PC-9 (cell line): ENCODE measurements around the gene CACNG8. TPM values are rescaled to one million over a fixed set of nuclear protein-coding genes. Genes with fewer than 3 reads are reported as not detected.

Source experiments
- BruUV-seq: library from RNA; stranded (reverse); fragments of 400-500 nt; replicated peaks from 2 replicates; lab custom pipeline; 2021; lab: Mats Ljungman, UMichigan
- CTCF ChIA-PET: fragments of 300-600 bp; sonication (Branson Sonifier 250); formaldehyde crosslinking; loops from one replicate; lab custom pipeline; 2022; ENCODE audit warnings: antibody characterized with exemption; lab: Charles Lee
- POLR2A ChIA-PET: fragments of 300-600 bp; sonication (Branson Sonifier 250); formaldehyde crosslinking; loops from one replicate; lab custom pipeline; 2022; ENCODE audit warnings: antibody characterized with exemption; ENCODE audit not compliant: unreplicated experiment; lab: Charles Lee
- DNase-seq, 2 experiments: peaks; one replicate each; pipeline versions ENCODE4 v3.0.0 to v3.0.0-alpha.2; 2015 to 2022; ENCODE audit warnings: mixed read lengths in 1 of 2
- H2AFZ ChIP-seq: fragments of 200-600 bp; sonication (generic); 2 replicates; pipeline ENCODE4 v1.8.1; 2017; ENCODE audit warnings: antibody characterized with exemption
- H3F3A ChIP-seq: fragments of 200-600 bp; sonication (generic); 2 replicates; pipeline ENCODE4 v1.8.1; 2017; ENCODE audit warnings: antibody characterized with exemption, mild to moderate bottlenecking, low read depth; ENCODE audit not compliant: insufficient read depth
- H3K27ac ChIP-seq: fragments of 200-600 bp; sonication (generic); 2 replicates; pipeline ENCODE4 v1.6.1; 2016; ENCODE audit warnings: mixed run types
- H3K27me3 ChIP-seq: fragments of 200-600 bp; sonication (generic); 2 replicates; pipeline ENCODE4 v1.6.1; 2016; ENCODE audit warnings: low read depth, mixed run types; ENCODE audit not compliant: insufficient read depth
- H3K36me3 ChIP-seq: fragments of 200-600 bp; sonication (generic); 2 replicates; pipeline ENCODE4 v1.6.1; 2016; ENCODE audit warnings: low read depth, mixed run types
- H3K4me1 ChIP-seq: fragments of 200-600 bp; sonication (generic); replicated peaks from 2 replicates; pipeline ENCODE4 v1.6.1; 2016; ENCODE audit warnings: mixed run types; ENCODE audit not compliant: insufficient read depth
- H3K4me2 ChIP-seq: fragments of 200-600 bp; sonication (generic); 2 replicates; pipeline ENCODE4 v1.6.1; 2017; ENCODE audit warnings: mixed run types
- H3K4me3 ChIP-seq: fragments of 200-600 bp; sonication (generic); 2 replicates; pipeline ENCODE4 v1.6.1; 2016; ENCODE audit warnings: mixed run types
- H3K79me2 ChIP-seq: fragments of 200-600 bp; sonication (generic); 2 replicates; pipeline ENCODE4 v1.6.1; 2017; ENCODE audit warnings: low read depth, mixed run types
- H3K9me2 ChIP-seq: fragments of 200-600 bp; sonication (generic); 2 replicates; pipeline ENCODE4 v1.8.1; 2017; ENCODE audit warnings: mild to moderate bottlenecking; ENCODE audit not compliant: insufficient read depth
- H3K9me3 ChIP-seq: fragments of 200-600 bp; sonication (generic); 2 replicates; pipeline ENCODE4 v1.8.1; 2016; ENCODE audit warnings: low read depth; ENCODE audit not compliant: insufficient read depth
- H4K20me1 ChIP-seq: fragments of 200-600 bp; sonication (generic); 2 replicates; pipeline ENCODE4 v1.8.1; 2017; ENCODE audit not compliant: insufficient read depth
- CTCF ChIP-seq: fragments of 200-600 bp; sonication (generic); conservative IDR thresholded peaks from 2 replicates; pipeline ENCODE4 v1.6.1; 2017; ENCODE audit warnings: mixed run types, antibody characterized with exemption, mild to moderate bottlenecking, moderate library complexity
- EZH2 ChIP-seq: fragments of 200-600 bp; sonication (generic); IDR thresholded peaks from 2 replicates; pipeline ENCODE4 v1.8.0; 2017; ENCODE audit warnings: antibody characterized with exemption, low read depth
- intact Hi-C: fragments of 100-400 bp; cut with micrococcal nuclease; formaldehyde crosslinking; loops from one replicate; pipeline ENCODE4 v1.10.0; 2022; ENCODE audit not compliant: unreplicated experiment
- total RNA-seq: library from RNA; stranded (reverse); gene quantifications from 2 replicates; pipeline ENCODE4 v1.2.3, GENCODE V29; 2021

Gene CACNG8
- total RNA-seq, 1 experiment from 2014 or later, result 2.9 TPM

- ChIA-PET POLR2A (no interaction called here), CTCF (interaction anchor here (0.9 kb wide), 1 partner anchor 15 kb away, joined by 10 read pairs; no protein-coding TSS in a partner anchor)
- Histone ChIP-seq H3K27me3 (no peaks in the 10 kb centered on the region), H3K9me3 (no peaks in the 10 kb centered on the region), H3K79me2 (no peaks in the 10 kb centered on the region), H3K4me3 (no peak overlapping the region), H4K20me1 (no peaks in the 10 kb centered on the region), H3F3A (peaks cover 54% of the 10 kb centered on the region), H3K36me3 (no peaks in the 10 kb centered on the region), H3K9me2 (no peaks in the 10 kb centered on the region), H3K4me1 (peaks cover 37% of the 10 kb centered on the region), H2AFZ (no peak overlapping the region), H3K27ac (no peak overlapping the region), H3K4me2 (no peak overlapping the region)
- intact Hi-C loops, result no loop called here
- no TSS peak for BruUV-seq
- no peak for DNase-seq
- no peak for TF ChIP-seq CTCF
These were observed 48.9 kb downstream of the CACNG8 start for GRCh38 chr19:54011507-54012211.

DNA sequence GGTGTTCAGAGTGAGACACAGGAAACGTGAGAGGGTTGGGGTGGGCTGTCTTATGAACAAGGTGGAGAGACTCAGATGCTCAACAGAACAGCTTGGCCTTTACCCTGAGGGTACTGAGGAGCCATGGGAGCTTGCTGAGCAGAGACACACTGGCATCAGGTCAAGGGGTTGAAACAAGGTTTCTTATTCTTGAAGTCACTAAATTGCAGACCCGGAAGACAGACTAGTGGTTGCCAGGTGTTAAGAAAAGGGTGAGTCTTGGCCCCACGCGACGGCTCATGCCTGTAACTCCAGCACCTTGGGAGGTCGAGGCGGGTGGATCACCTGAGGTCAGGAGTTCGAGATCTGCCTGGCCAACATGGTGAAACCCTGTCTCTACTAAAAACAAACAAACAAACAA, 51.1 kb downstream of the CACNG8 start:
- TF ChIP-seq CTCF (no peak), EZH2 (no peak)
- no peak overlapping the region for H3K27ac ChIP-seq
- H4K20me1 ChIP-seq, result no peaks in the 10 kb centered on the region
- peaks cover 35% of the 10 kb centered on the region for H3K4me1 ChIP-seq
- H3K9me2 ChIP-seq, result no peaks in the 10 kb centered on the region
- H3K9me3 ChIP-seq, result no peaks in the 10 kb centered on the region
- H3K4me2 ChIP-seq, result no peak overlapping the region
- no peak overlapping the region for H3K4me3 ChIP-seq
- no peaks in the 10 kb centered on the region for H3K27me3 ChIP-seq
- POLR2A ChIA-PET, result no interaction called here
- no peaks in the 10 kb centered on the region for H3K36me3 ChIP-seq
- intact Hi-C loops, result no loop called here
- H3F3A ChIP-seq, result peaks cover 47% of the 10 kb centered on the region
- BruUV-seq, result no TSS peak
- no peaks in the 10 kb centered on the region for H3K79me2 ChIP-seq
- no peak overlapping the region for H2AFZ ChIP-seq
- CTCF ChIA-PET, result no interaction called here
- DNase-seq, result no peak

GRCh38 chr19:54014920-54015560, 52.3 kb downstream of the CACNG8 start:
- Histone ChIP-seq H3K36me3 (no peaks in the 10 kb centered on the region), H3K4me3 (no peak overlapping the region), H3K79me2 (no peaks in the 10 kb centered on the region), H4K20me1 (no peaks in the 10 kb centered on the region), H2AFZ (no peak overlapping the region), H3K27me3 (no peaks in the 10 kb centered on the region), H3K9me2 (no peaks in the 10 kb centered on the region), H3K4me1 (peaks cover 34% of the 10 kb centered on the region), H3K27ac (no peak overlapping the region), H3K4me2 (no peak overlapping the region), H3K9me3 (no peaks in the 10 kb centered on the region), H3F3A (peaks cover 49% of the 10 kb centered on the region)
- BruUV-seq, result no TSS peak
- ChIA-PET CTCF (no interaction called here), POLR2A (no interaction called here)
- no peak for DNase-seq
- TF ChIP-seq EZH2 (no peak), CTCF (no peak)
- intact Hi-C loops, result no loop called here
